ENCODE results near the gene ZNF730.
A peak's percentile ranks its signal among the peaks of the same experiment; 100 is the strongest.
"Not testable (repeated sequence)": the region's sequence is repeated elsewhere in the genome, so short reads cannot be mapped to it uniquely, and the experiment has no call there.

ZNF730 gene

GRCh38 chr19:23116802-23117571 lies at the start of gene ZNF730:
TSS of gene ZNF730 (plus strand) at chr19:23117025. CDS start at chr19:23117174, 149 bp downstream.
- peak; percentile 38 to 56 for DNase-seq (ENCODE audit: low read depth in 2 of 2)

- no peak for DNase-seq (ENCODE audit: low read depth in 2 of 2)
Measured at GRCh38 chr19:23070353-23071146, 46.3 kb upstream of the ZNF730 start.

GRCh38 chr19:23071147-23071511 lies 45.7 kb upstream of the ZNF730 start:
- no peak for DNase-seq (ENCODE audit: low read depth in 2 of 2)

GRCh38 chr19:23075031-23075733 lies 41.6 kb upstream of the ZNF730 start:
- DNase-seq (ENCODE audit: low read depth in 2 of 2), result no peak

GRCh38 chr19:23077776-23078175 lies 39.0 kb upstream of the ZNF730 start:
- DNase-seq (ENCODE audit: low read depth in 2 of 2), result not testable (repeated sequence)

- DNase-seq (ENCODE audit: low read depth in 2 of 2), result no peak
Measured at GRCh38 chr19:23093832-23094231, 23.0 kb upstream of the ZNF730 start.

GRCh38 chr19:23095418-23095817 lies 21.4 kb upstream of the ZNF730 start:
- DNase-seq (ENCODE audit: low read depth in 2 of 2), result no peak

GRCh38 chr19:23098286-23098685 lies 18.5 kb upstream of the ZNF730 start:
- DNase-seq (ENCODE audit: low read depth in 2 of 2), result no peak

GRCh38 chr19:23098988-23099387 lies 17.8 kb upstream of the ZNF730 start:
- DNase-seq (ENCODE audit: low read depth in 2 of 2), result no peak

- no peak for DNase-seq (ENCODE audit: low read depth in 2 of 2)
Measured at GRCh38 chr19:23099966-23100365, 16.9 kb upstream of the ZNF730 start.

GRCh38 chr19:23101241-23101640 lies 15.6 kb upstream of the ZNF730 start:
- DNase-seq (ENCODE audit: low read depth in 2 of 2), result no peak

GRCh38 chr19:23118400-23118799 lies 1.6 kb downstream of the ZNF730 start:
- no peak for DNase-seq (ENCODE audit: low read depth in 2 of 2)

GRCh38 chr19:23134211-23134610 lies 17.4 kb downstream of the ZNF730 start:
- not testable (repeated sequence) for DNase-seq (ENCODE audit: low read depth in 2 of 2)

- no peak for DNase-seq (ENCODE audit: low read depth in 2 of 2)
Measured at GRCh38 chr19:23145617-23146415, 29.0 kb downstream of the ZNF730 start.

GRCh38 chr19:23160766-23161165 lies 43.9 kb downstream of the ZNF730 start:
- DNase-seq (ENCODE audit: low read depth in 2 of 2), result no peak

GRCh38 chr19:23168286-23168685 lies 51.5 kb downstream of the ZNF730 start:
- DNase-seq (ENCODE audit: low read depth in 2 of 2), result not testable (repeated sequence)

- DNase-seq (ENCODE audit: low read depth in 2 of 2), result no peak
Measured at GRCh38 chr19:23183251-23183650, 66.4 kb downstream of the ZNF730 start.

- DNase-seq (ENCODE audit: low read depth in 2 of 2), result no peak
Measured at GRCh38 chr19:23190341-23190740, 73.5 kb downstream of the ZNF730 start.
